ENCODE data around the gene C2CD3. TPM values are rescaled to one million over a fixed set of nuclear protein-coding genes. Genes with fewer than 3 reads are reported as not detected.
"Not testable (repeated sequence)": the region's sequence is repeated elsewhere in the genome, so short reads cannot be mapped to it uniquely, and the experiment has no call there.

The C2CD3 gene
- polyA plus RNA-seq, 3 donors from 2014 or later, result 0.93 to 16.0 (median 5.1) TPM

GRCh38 chr11:74121804-74122203, 49.0 kb downstream of the C2CD3 start:
- Mint-ChIP-seq H3K36me3 (peaks cover 21 to 27% (median 24%) of the 10 kb centered on the region in 3 donors), H3K27me3 (ENCODE audit: low read depth in 3 of 3) (no peaks in the 10 kb centered on the region), H3K4me1 (no peaks in the 10 kb centered on the region), H3K27ac (peak overlapping the region in 1 of 6 donors; percentile 12), H3K4me3 (no peak overlapping the region), H3K9me3 (no peaks in the 10 kb centered on the region)
- no peak for DNase-seq

GRCh38 chr11:74120260-74121035, 50.4 kb downstream of the C2CD3 start:
- H3K36me3 Mint-ChIP-seq, result peaks cover 27 to 33% (median 27%) of the 10 kb centered on the region in 3 donors
- H3K4me3 Mint-ChIP-seq; DNase-seq; H3K27me3 Mint-ChIP-seq (ENCODE audit: low read depth in 3 of 3); H3K9me3 Mint-ChIP-seq; H3K4me1 Mint-ChIP-seq: not testable (repeated sequence)
- H3K27ac Mint-ChIP-seq, result peak overlapping the region in 1 of 6 donors; percentile 3

GRCh38 chr11:74116719-74117118, 54.1 kb downstream of the C2CD3 start:
- no peaks in the 10 kb centered on the region for H3K27me3 Mint-ChIP-seq (ENCODE audit: low read depth in 3 of 3)

GRCh38 chr11:74112877-74113276, 57.9 kb downstream of the C2CD3 start:
- no peaks in the 10 kb centered on the region for H3K4me1 Mint-ChIP-seq
- no peaks in the 10 kb centered on the region for H3K9me3 Mint-ChIP-seq
- H3K4me3 Mint-ChIP-seq, result no peak overlapping the region
- H3K27me3 Mint-ChIP-seq (ENCODE audit: low read depth in 3 of 3), result no peaks in the 10 kb centered on the region
- no peak for DNase-seq
- peak overlapping the region in 1 of 6 donors; percentile 40 for H3K27ac Mint-ChIP-seq
- H3K36me3 Mint-ChIP-seq, result peaks cover 40 to 52% (median 40%) of the 10 kb centered on the region in 3 donors

More at GRCh38 chr11:74116719-74117118, 54.1 kb downstream of the C2CD3 start:
- Mint-ChIP-seq H3K4me1 (no peaks in the 10 kb centered on the region), H3K36me3 (peaks cover 46 to 54% (median 46%) of the 10 kb centered on the region in 3 donors), H3K4me3 (no peak overlapping the region), H3K27ac (no peak overlapping the region), H3K9me3 (no peaks in the 10 kb centered on the region)
- no peak for DNase-seq

GRCh38 chr11:74106124-74106523, 64.7 kb downstream of the C2CD3 start:
- H3K27me3 Mint-ChIP-seq (ENCODE audit: low read depth in 3 of 3), result peaks cover 0 to 2% (median 0%) of the 10 kb centered on the region in 3 donors
- DNase-seq, result no peak
- H3K36me3 Mint-ChIP-seq, result peaks cover 45 to 51% (median 46%) of the 10 kb centered on the region in 3 donors
- no peak overlapping the region for H3K4me3 Mint-ChIP-seq
- H3K9me3 Mint-ChIP-seq, result no peaks in the 10 kb centered on the region
- H3K4me1 Mint-ChIP-seq, result no peaks in the 10 kb centered on the region
- no peak overlapping the region for H3K27ac Mint-ChIP-seq

- Mint-ChIP-seq H3K27ac (peak overlapping the region in 1 of 6 donors; percentile 22), H3K36me3 (peaks cover 50 to 65% (median 56%) of the 10 kb centered on the region in 3 donors)
Observed at GRCh38 chr11:74102321-74102720, 68.5 kb downstream of the C2CD3 start.

GRCh38 chr11:74100735-74101134, 70.1 kb downstream of the C2CD3 start:
- Mint-ChIP-seq H3K27ac (no peak overlapping the region), H3K27me3 (ENCODE audit: low read depth in 3 of 3) (peaks cover 0 to 2% (median 0%) of the 10 kb centered on the region in 3 donors), H3K36me3 (peaks cover 47 to 73% (median 59%) of the 10 kb centered on the region in 3 donors), H3K4me1 (no peaks in the 10 kb centered on the region), H3K9me3 (no peaks in the 10 kb centered on the region), H3K4me3 (no peak overlapping the region)
- no peak for DNase-seq

More at GRCh38 chr11:74102321-74102720, 68.5 kb downstream of the C2CD3 start:
- Mint-ChIP-seq H3K4me1 (no peaks in the 10 kb centered on the region), H3K27me3 (ENCODE audit: low read depth in 3 of 3) (peaks cover 0 to 2% (median 0%) of the 10 kb centered on the region in 3 donors), H3K9me3 (no peaks in the 10 kb centered on the region), H3K4me3 (no peak overlapping the region)
- DNase-seq, result no peak

- no peaks in the 10 kb centered on the region for H3K9me3 Mint-ChIP-seq
- H3K27me3 Mint-ChIP-seq (ENCODE audit: low read depth in 3 of 3), result peaks cover 0 to 2% (median 0%) of the 10 kb centered on the region in 3 donors
- no peaks in the 10 kb centered on the region for H3K4me1 Mint-ChIP-seq
- H3K4me3 Mint-ChIP-seq, result no peak overlapping the region
- no peak overlapping the region for H3K27ac Mint-ChIP-seq
- peaks cover 43 to 69% (median 55%) of the 10 kb centered on the region in 3 donors for H3K36me3 Mint-ChIP-seq
- DNase-seq, result no peak
Observed at GRCh38 chr11:74100231-74100630, 70.6 kb downstream of the C2CD3 start.

GRCh38 chr11:74097686-74098237, 73.0 kb downstream of the C2CD3 start:
- Mint-ChIP-seq H3K4me1 (no peaks in the 10 kb centered on the region), H3K9me3 (no peaks in the 10 kb centered on the region), H3K27ac (no peak overlapping the region), H3K4me3 (no peak overlapping the region), H3K27me3 (ENCODE audit: low read depth in 3 of 3) (peaks cover 0 to 2% (median 0%) of the 10 kb centered on the region in 3 donors), H3K36me3 (peaks cover 38 to 68% (median 57%) of the 10 kb centered on the region in 3 donors)
- no peak for DNase-seq

- no peaks in the 10 kb centered on the region for H3K4me1 Mint-ChIP-seq
- DNase-seq, result no peak
- no peak overlapping the region for H3K4me3 Mint-ChIP-seq
- H3K27ac Mint-ChIP-seq, result no peak overlapping the region
- no peaks in the 10 kb centered on the region for H3K9me3 Mint-ChIP-seq
- no peaks in the 10 kb centered on the region for H3K27me3 Mint-ChIP-seq (ENCODE audit: low read depth in 3 of 3)
- peaks cover 26 to 47% (median 39%) of the 10 kb centered on the region in 3 donors for H3K36me3 Mint-ChIP-seq
Observed at GRCh38 chr11:74094393-74094792, 76.4 kb downstream of the C2CD3 start.

GRCh38 chr11:74092425-74092824, 78.4 kb downstream of the C2CD3 start:
- Mint-ChIP-seq H3K27ac (no peak overlapping the region), H3K4me3 (no peak overlapping the region), H3K9me3 (no peaks in the 10 kb centered on the region), H3K36me3 (peaks cover 27 to 45% (median 34%) of the 10 kb centered on the region in 3 donors), H3K27me3 (ENCODE audit: low read depth in 3 of 3) (no peaks in the 10 kb centered on the region), H3K4me1 (no peaks in the 10 kb centered on the region)
- no peak for DNase-seq

- no peaks in the 10 kb centered on the region for H3K9me3 Mint-ChIP-seq
- no peak overlapping the region for H3K4me3 Mint-ChIP-seq
- no peaks in the 10 kb centered on the region for H3K27me3 Mint-ChIP-seq (ENCODE audit: low read depth in 3 of 3)
- no peak overlapping the region for H3K27ac Mint-ChIP-seq
- H3K36me3 Mint-ChIP-seq, result peaks cover 21 to 38% (median 33%) of the 10 kb centered on the region in 3 donors
- DNase-seq, result no peak
- no peaks in the 10 kb centered on the region for H3K4me1 Mint-ChIP-seq
Observed at GRCh38 chr11:74091549-74091948, 79.3 kb downstream of the C2CD3 start.

- Mint-ChIP-seq H3K9me3 (no peaks in the 10 kb centered on the region), H3K4me3 (no peak overlapping the region), H3K36me3 (peaks cover 26 to 35% (median 31%) of the 10 kb centered on the region in 3 donors), H3K27me3 (ENCODE audit: low read depth in 3 of 3) (no peaks in the 10 kb centered on the region), H3K4me1 (no peaks in the 10 kb centered on the region), H3K27ac (no peak overlapping the region)
- DNase-seq, result peak; percentile 1 to 21 (median 3)
Observed at GRCh38 chr11:74090701-74091100, 80.1 kb downstream of the C2CD3 start.

GRCh38 chr11:74086242-74086884, 84.4 kb downstream of the C2CD3 start:
- Mint-ChIP-seq H3K36me3 (peaks cover 38 to 47% (median 40%) of the 10 kb centered on the region in 3 donors), H3K4me1 (no peaks in the 10 kb centered on the region), H3K4me3 (no peak overlapping the region), H3K27me3 (ENCODE audit: low read depth in 3 of 3) (no peaks in the 10 kb centered on the region), H3K9me3 (no peaks in the 10 kb centered on the region), H3K27ac (no peak overlapping the region)
- DNase-seq, result no peak
